Right lobe of liver (tissue), 4 donors: ENCODE data around the gene WSCD2.

Experiments
- POLR2A ChIP-seq: fragments of 450-650 bp; IDR thresholded peaks from one replicate; pipeline ENCODE4 v1.6.1; 2017; ENCODE audit warnings: antibody characterized with exemption, mild to moderate bottlenecking
- TF ChIP-seq, protein P1 (sequence below), 4 donors: fragments of 200-600 bp in 3 of 4; fragments of 450-650 bp in 1 of 4; IDR thresholded peaks; one replicate each; pipeline versions ENCODE4 v1.5.1 to v1.8.0; 2016 to 2022; ENCODE audit warnings: antibody characterized with exemption in 4 of 4, mild to moderate bottlenecking in 2 of 4
- donor health status: DM: no; HTN: no; CAD: no.
- donor health status: DM: no; HTN: no; CAD: no.
- donor health status: DM: no; HTN: yes; CAD: no.

DNA sequence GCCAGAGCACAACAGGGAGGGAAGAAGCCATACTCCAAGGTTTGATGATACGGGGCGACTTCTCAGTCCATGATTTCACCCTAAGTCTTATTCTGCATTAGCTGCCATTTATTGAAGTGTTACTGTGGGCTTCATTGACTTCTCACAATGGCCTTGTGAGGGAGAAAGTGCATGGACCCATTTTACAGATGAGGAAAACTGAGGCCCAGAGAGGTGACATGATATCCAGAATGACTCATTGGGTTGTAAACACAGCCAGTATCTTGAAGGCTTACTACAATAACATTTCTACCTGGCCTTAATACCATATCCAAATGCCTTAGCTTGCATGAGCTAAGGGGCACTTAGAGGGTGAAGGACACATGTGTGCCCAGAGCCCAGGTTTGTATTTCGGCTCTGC lies 109.4 kb downstream of the WSCD2 start:
- TF ChIP-seq, protein P1, sequence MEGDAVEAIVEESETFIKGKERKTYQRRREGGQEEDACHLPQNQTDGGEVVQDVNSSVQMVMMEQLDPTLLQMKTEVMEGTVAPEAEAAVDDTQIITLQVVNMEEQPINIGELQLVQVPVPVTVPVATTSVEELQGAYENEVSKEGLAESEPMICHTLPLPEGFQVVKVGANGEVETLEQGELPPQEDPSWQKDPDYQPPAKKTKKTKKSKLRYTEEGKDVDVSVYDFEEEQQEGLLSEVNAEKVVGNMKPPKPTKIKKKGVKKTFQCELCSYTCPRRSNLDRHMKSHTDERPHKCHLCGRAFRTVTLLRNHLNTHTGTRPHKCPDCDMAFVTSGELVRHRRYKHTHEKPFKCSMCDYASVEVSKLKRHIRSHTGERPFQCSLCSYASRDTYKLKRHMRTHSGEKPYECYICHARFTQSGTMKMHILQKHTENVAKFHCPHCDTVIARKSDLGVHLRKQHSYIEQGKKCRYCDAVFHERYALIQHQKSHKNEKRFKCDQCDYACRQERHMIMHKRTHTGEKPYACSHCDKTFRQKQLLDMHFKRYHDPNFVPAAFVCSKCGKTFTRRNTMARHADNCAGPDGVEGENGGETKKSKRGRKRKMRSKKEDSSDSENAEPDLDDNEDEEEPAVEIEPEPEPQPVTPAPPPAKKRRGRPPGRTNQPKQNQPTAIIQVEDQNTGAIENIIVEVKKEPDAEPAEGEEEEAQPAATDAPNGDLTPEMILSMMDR (IDR thresholded peaks at IDR 0.05), result no peak
- no peak for TF ChIP-seq POLR2A
